ENCODE measurements around the gene XYLT1.

DNA sequence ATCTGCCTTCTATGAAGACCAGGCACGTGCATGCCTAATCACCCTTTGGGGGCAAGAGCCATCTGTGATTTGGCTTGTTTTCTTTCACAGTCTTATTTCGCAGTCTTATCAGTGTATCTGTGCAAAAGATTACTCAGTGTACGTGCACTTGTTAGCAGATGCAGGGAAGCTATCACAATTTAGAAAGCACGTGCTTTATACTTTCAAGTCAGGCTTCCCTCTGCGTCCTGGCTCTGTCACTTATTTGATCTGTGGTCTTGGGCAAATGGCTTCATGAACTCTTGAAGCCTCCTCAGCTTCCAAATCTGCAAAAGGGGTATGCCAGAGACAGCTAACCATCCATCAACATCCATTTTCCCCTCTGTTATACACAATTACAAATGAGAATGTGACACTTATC lies 246.4 kb downstream of the XYLT1 start:
- TF ChIP-seq, protein P1, sequence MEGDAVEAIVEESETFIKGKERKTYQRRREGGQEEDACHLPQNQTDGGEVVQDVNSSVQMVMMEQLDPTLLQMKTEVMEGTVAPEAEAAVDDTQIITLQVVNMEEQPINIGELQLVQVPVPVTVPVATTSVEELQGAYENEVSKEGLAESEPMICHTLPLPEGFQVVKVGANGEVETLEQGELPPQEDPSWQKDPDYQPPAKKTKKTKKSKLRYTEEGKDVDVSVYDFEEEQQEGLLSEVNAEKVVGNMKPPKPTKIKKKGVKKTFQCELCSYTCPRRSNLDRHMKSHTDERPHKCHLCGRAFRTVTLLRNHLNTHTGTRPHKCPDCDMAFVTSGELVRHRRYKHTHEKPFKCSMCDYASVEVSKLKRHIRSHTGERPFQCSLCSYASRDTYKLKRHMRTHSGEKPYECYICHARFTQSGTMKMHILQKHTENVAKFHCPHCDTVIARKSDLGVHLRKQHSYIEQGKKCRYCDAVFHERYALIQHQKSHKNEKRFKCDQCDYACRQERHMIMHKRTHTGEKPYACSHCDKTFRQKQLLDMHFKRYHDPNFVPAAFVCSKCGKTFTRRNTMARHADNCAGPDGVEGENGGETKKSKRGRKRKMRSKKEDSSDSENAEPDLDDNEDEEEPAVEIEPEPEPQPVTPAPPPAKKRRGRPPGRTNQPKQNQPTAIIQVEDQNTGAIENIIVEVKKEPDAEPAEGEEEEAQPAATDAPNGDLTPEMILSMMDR (IDR thresholded peaks at IDR 0.05) = no peak
- TF ChIP-seq POLR2AphosphoS5 (IDR thresholded peaks at IDR 0.05) (no peak), POLR2A (IDR thresholded peaks at IDR 0.05) (no peak)
